Caki2 (cell line): ENCODE results near the gene TBC1D22A. TPM values are rescaled to one million over a fixed set of nuclear protein-coding genes. Genes with fewer than 3 reads are reported as not detected.
"Not testable (repeated sequence)": the region's sequence is repeated elsewhere in the genome, so short reads cannot be mapped to it uniquely, and the experiment has no call there.

Experiments
- DNase-seq: peaks from one replicate; pipeline ENCODE4 v3.0.0-alpha.2; 2015; ENCODE audit warnings: low read depth
- in situ Hi-C: cut with HindIII; loops from 2 replicates; pipeline ENCODE4 v1.10.0; 2016; ENCODE audit warnings: low sequenced_read_pairs, low pct_unique_long_range_greater_than_20kb, mixed read lengths
- total RNA-seq: library from RNA; depleted of rRNA; stranded (reverse); fragments of >200 nt; shearing (Covaris generic); gene quantifications from 2 replicates; pipeline ENCODE4 v1.2.3, GENCODE V29; 2014; ENCODE audit warnings: low replicate concordance

Gene TBC1D22A
- total RNA-seq, 1 experiment from 2014 or later = 15.0 TPM

DNA sequence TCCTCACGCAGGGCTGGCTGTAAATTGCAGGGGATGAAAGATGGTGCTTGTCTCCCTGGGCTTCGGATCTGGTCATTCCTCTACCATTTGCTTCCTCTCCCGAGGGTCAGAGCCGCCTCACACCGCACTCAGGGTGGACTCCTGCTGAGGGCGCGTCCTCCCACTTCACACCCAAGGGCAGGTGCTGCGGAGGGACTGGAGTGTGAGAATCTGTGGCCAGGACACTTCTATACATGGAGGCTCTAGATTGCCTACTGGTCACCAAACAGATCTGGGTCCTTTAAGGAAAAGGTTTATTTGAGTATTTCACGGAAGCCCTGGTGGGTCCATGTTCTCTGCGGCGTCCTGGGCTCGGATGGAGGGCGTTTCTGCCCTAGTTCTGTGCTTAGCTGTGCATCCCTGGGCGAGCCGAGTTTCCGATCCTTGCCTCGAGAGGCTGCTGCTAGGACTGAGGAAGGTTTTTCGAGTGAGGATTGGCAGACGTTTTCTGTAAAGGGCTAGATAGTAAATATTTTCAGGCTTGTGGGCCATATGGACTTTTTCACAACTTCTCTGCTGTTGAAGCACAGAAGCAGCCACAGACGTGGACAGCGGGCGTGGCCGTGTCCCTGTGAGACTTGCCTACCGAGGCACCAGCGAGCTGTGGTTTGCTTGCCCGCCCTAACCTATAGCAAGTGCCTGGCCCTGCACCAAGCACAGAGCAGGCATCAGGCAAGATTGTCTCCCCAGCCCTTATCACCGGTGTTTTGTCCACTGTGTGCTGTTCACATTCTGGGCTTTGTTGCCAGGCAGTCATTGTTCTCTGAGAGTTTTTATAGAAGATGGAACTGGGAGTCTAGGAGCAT, 279.0 kb downstream of the TBC1D22A start:
- no peak for DNase-seq
- in situ Hi-C loops = no loop called here

DNA sequence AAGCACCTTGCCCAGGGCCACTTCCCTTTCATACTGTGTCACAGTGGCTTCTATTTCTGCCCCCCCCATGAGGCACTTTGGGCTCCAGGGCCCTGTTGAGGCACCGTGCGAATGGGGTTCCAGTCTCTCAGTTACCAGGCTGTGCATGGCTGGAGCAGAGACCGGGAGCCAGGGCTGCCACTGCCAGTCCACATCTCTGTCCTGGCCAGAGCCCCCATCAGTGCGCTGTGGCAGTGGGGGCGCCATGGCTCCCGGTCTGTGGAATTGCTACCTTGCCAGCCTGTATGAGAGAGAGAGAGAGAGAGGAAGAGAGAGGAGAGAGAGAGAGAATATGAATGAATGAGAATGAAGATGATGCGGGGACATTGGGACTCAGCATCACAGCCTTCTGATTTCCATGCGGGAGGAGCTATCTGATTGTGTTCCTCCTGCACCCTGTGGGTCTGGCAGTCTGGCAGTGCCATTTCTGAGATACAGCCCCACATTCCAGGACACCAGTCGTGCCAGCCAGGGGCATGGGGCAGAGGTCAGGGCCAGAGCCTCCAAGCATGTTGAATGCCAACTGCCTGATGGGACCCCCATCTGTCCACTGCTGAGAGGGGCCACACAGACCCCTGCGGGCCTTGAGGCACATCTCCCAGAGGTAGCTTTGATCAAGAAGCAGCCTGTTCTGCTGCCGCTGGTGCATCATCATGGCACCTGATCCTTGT, 279.8 kb downstream of the TBC1D22A start:
- in situ Hi-C loops = no loop called here

GRCh38 chr22:47042861-47043496, 280.5 kb downstream of the TBC1D22A start:
- in situ Hi-C loops = no loop called here
- no peak for DNase-seq

More for the DNA sequence above, 279.8 kb downstream of the TBC1D22A start:
- no peak for DNase-seq

GRCh38 chr22:47043835-47044721, 281.6 kb downstream of the TBC1D22A start:
- in situ Hi-C loops = no loop called here
- peak; percentile 28 for DNase-seq

DNA sequence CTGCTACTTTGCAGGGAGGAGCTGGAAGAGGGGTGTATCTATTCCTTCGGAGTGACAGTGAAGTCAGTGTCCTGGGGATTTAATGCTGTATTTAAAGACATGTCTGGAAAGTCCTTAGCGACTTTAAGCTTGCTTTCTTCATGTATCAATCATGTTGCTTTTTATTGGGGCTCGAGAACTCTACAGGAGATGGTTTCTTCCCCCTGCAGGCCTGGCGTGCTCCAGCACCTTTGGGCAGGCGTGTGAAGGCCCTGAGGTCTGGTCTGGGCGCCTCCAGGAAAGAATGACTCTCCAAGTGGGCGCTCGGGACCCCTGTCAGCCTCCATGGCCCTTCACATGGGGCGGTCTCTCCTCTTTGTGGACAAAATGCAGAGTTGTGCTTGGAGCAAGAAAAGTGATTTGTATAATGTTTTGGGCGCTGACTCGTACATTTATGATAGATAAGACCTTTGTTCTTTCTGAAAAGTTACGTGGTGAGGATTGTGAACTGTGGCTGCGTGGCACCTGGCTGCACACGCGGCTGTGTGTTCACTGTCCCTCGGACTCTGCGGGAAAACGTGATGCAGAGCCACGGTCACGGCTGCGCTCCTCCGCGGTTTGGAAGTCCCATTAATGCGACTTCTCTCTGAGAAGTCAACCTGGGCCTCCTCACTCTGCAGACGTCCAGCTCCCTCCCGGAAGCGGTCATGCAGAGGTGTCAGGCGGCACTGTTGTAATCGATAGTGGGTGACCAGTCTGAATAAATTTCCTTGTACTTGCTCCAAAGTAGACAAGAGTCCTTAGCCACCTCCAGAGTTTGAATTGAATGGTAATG, 282.5 kb downstream of the TBC1D22A start:
- DNase-seq = peak; percentile 22
- in situ Hi-C loops = no loop called here

DNA sequence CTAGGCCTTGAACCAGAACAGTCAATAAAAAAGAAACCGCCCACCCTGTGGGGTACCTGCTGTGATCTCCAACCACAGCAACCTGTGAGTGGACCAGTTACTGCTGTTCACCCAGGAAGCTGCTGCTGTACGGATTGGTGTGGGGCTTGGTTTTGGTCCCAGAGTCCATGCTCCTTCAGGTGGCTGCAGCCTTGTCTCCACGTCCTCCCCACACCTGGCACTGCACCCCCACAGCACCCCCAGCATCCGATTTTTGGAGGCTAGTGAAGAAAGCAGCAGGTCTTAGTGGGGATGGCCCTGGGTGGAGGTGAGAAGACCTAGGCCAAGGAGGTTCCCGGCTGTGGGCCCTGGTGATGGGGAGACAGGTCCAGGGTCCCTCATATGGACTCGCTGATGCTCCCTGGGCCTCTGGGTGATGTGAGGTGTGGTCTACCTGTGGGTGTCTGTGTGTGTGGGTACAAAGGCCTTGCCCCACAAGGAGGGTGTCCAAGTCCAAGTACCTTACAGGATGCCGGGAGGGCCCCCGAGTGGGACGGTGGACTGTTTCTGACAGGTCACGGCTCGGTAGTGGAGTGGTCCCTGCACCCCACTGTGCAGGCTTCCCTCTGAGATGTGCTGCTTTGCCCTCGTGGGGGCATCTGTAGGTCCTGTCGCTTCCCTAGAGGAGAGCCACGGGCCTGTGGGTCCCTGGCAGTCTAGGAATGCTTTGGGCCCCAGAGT, 283.4 kb downstream of the TBC1D22A start:
- in situ Hi-C loops = no loop called here
- DNase-seq = no peak

DNA sequence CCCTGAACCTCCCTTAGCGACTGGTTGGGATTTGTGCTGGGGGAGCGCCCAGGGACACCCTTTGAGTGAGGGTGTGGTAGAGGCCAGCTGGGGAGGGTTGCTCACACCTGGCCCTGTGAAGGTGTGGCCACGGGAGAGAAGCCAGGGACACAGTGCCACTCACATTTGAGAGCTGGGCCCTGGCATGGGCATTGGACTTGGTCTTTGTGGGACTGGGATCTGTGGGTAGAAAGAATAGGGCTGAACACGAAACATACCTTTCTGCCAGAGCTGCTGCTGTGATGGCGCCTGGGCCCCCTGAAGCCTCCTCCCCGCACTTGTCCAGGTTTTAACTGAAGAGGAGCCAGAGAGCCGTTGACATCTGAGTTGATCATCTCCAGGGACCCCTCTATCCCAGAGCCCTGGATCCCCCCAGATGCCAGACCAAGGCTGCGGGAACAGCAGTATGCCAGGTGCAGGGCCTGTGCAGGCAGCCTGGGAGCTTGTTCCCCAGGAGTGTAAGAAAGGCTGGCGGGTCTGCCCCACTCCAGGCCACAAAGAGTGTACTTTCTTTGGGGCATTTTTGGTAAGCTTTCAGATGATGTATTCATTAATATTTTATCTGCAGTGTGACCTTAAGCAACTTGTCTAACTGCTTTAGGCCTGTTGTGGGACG, 284.1 kb downstream of the TBC1D22A start:
- in situ Hi-C loops = no loop called here

DNA sequence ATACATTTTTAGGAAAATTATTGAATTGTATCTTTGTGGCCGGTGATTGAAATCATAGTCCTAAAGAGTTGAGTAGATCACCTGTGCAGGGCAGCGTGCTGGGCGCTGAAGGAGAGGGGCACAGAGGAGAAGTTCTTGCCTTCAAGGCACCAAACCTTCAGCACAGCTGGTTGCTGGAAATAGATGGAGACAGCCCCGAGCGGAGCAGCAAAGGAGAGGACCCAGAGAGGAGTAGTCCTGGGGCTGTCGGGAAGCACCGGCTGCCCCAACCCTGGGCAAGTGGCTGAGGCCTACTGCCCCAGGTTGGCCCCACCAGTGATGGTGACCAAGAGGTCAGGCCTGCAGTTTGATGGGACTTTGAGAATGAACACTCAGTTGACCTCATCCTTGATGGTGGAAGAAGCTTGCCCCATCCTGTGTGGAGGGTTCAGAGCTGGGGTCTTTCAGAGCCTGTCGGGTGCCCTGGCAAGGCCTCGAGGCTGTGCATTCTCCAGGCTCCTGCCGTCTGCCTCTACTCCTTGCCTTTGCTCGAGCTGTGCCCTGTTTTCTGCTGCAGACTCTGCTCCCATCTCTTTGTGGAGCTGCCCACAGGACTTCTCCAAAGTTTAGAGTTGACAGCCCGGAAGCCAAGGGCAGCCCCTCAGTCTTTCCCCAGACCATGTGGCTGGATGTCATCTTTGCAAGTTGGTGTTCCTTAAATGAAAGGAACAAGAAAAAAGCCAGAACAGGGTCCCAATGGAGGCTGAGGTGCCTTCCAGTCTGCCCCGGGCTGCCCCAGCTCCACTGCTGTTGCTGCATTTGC, 285.1 kb downstream of the TBC1D22A start:
- in situ Hi-C loops = no loop called here
- DNase-seq = no peak

More for the DNA sequence above, 284.1 kb downstream of the TBC1D22A start:
- DNase-seq = no peak

- in situ Hi-C loops = no loop called here
- DNase-seq = no peak
These were observed 285.9 kb downstream of the TBC1D22A start for GRCh38 chr22:47048123-47049077.

DNA sequence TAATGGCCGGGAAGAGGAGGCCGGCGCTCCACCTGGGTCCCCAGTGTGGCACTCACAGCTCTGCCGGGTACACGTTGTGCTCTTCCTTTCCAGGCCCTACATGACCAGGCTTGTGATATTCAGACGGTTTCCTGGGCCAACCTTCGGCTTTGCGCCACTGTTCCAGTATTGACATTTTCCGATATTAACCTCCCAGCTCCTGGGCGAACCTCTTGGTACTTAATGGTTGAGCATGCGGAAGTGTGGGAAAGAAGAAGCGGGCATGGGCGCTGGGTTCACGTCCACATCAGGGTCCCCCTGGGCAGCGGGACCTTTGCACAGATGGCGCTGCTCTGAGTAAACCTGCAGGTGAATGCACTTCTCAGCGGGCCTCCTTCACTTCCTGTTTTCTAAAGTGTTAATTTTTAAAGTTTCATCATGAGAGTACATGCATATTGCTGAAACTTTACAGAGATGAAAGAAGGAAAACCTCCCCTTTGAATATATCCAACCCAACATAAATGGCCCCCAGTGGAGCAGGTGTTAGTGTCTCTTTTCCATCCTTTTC, 286.7 kb downstream of the TBC1D22A start:
- in situ Hi-C loops = no loop called here
- DNase-seq = no peak

GRCh38 chr22:47049736-47050400, 287.4 kb downstream of the TBC1D22A start:
- DNase-seq, in situ Hi-C loops: not testable (repeated sequence)

DNA sequence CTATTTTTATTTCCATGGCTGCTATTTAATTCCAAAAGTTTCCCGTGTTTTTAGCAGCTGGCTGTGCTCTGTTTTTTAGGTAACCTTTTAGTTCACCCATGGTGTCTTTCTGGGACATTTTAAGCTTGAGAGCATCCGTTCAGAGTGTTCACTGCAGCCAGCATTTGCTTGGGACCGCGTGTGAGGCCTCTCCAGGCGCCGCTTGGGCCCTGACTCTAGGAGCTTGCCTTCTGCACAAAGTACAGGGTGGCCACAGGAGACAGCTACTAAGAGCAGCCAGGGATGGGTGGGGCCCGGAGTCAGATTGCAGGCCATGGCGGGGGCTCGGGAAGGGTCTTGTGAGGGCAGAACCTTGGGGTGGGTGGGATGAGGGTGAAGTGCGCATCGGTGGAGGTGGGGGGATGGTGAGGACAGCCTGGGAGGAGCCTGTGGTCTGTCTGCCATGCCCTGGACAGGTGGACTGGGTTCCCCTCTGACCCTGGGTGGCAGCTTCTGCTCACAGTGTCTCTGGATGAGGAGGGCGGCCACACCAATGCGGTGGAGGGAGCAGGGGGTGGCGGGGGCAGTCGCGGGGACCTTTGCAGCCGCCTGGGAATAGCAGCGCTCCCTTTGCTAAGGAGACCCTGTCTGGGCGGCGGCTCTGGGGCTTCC, 288.1 kb downstream of the TBC1D22A start:
- no peak for DNase-seq
- in situ Hi-C loops = no loop called here

DNA sequence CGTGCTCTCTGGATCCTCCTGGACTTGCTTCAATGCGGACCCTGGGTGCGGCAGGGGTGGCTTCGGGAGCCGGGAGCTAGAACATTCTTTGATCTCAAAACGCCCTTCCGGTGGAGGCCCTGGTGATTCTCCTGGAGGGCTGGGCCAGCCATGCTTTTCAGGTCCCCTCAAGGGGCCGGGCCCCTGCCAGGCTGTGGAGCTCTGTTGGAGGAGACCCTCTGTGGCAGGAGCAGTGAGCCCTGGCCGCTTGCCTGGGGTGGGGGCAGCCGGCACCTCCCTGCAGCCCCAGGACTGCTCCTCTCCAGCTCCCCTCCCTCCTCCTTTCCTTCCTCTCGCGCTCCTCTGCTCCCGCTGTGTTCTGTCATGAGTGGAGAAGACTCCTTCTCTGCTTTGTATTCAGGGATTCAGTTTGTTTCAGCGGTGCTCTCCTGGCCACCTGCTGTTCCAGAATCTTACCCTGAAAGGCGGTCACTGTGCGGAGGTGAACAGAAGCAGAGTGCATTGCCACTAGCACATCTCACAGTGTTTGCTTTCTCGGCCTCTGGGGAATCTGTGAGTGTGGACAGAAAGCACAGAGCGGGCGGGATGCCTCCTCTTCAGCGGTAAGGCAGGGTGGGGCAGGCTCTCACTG, 289.1 kb downstream of the TBC1D22A start:
- no peak for DNase-seq
- in situ Hi-C loops = no loop called here
